Activated T-helper 17 cell treated with anti-CD3 and anti-CD28 coated beads, Interleukin-2, amount 50 U/mL, for 72 hours (primary cell): ENCODE results near the gene PRDX3. TPM values are rescaled to one million over a fixed set of nuclear protein-coding genes. Genes with fewer than 3 reads are reported as not detected.
"Not testable (repeated sequence)": the region's sequence is repeated elsewhere in the genome, so short reads cannot be mapped to it uniquely, and the experiment has no call there.

Experiments
- ATAC-seq: fragments of 150-1000 bp; cut with Tn5 transposase; replicated peaks from 2 replicates; pipeline ENCODE4 v1.10.0; 2021; ENCODE audit warnings: mild to moderate bottlenecking, moderate library complexity
- H3K27ac Mint-ChIP-seq: one replicate; pipeline ENCODE4 v1.8.0; 2022; ENCODE audit warnings: mixed read lengths
- H3K27me3 Mint-ChIP-seq: one replicate; pipeline ENCODE4 v1.8.0; 2022; ENCODE audit warnings: mixed read lengths
- H3K36me3 Mint-ChIP-seq: one replicate; pipeline ENCODE4 v1.8.0; 2022; ENCODE audit warnings: low read depth, mild to moderate bottlenecking, mixed read lengths
- H3K4me1 Mint-ChIP-seq: one replicate; pipeline ENCODE4 v1.8.0; 2022; ENCODE audit warnings: mixed read lengths
- H3K4me3 Mint-ChIP-seq: one replicate; pipeline ENCODE4 v1.8.0; 2022; ENCODE audit warnings: mild to moderate bottlenecking, mixed read lengths
- H3K9me3 Mint-ChIP-seq: one replicate; pipeline ENCODE4 v1.8.0; 2022; ENCODE audit warnings: mixed read lengths
- total RNA-seq, 2 donors: library from RNA; stranded (reverse); gene quantifications; one replicate each; pipeline ENCODE4 v1.2.3, GENCODE V29; 2022

The PRDX3 gene
- total RNA-seq, 2 donors from 2014 or later: 141 to 239 TPM

- H3K27me3 Mint-ChIP-seq: no peaks in the 10 kb centered on the region
- H3K36me3 Mint-ChIP-seq: peaks cover 75% of the 10 kb centered on the region
- ATAC-seq: no peak
- peak overlapping the region; percentile 45 for H3K27ac Mint-ChIP-seq
- peaks cover 24% of the 10 kb centered on the region for H3K4me1 Mint-ChIP-seq
- H3K4me3 Mint-ChIP-seq: peak overlapping the region; percentile 21
- H3K9me3 Mint-ChIP-seq: no peaks in the 10 kb centered on the region
Observed at GRCh38 chr10:119162452-119163092, 16.0 kb downstream of the PRDX3 start.

DNA sequence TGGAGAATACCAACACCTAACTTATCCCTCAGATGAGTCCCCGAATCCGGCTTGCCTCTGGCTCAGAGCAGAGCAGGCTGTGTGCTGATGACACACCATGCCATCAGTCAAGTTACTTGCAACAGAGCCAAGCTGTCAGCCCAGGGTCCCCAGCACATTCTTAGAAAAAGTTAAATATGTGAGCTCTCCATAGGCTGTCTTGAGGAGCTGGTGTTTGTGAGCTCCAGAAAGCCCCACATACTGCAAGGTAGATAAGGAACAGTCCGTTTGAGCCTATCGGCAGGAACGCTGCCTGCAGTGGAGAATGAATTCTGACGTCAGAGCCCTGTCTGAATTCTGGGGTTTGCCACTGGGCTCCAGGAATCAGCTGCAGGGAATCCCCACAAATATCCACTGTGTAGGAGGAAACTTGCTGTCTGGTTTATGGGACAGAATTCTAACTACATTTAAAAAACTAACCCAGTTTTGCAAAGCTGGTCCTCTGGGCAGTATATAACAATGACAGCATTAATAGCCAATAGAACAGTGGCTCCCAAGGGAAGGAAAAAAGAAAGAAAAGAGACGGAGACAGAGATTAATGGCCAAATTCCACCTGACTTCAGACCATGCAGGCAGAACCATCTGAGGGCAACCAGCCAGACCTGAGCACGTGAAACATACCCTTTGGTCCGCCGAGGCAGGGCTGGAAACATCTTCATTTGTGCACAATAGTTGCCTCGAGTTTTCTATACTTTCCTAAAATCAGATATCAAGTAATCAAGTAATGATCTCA, 16.7 kb downstream of the PRDX3 start:
- no peaks in the 10 kb centered on the region for H3K9me3 Mint-ChIP-seq
- H3K4me3 Mint-ChIP-seq: peak overlapping the region; percentile 21
- ATAC-seq: no peak
- H3K36me3 Mint-ChIP-seq: peaks cover 75% of the 10 kb centered on the region
- peak overlapping the region; percentile 45 for H3K27ac Mint-ChIP-seq
- no peaks in the 10 kb centered on the region for H3K27me3 Mint-ChIP-seq
- H3K4me1 Mint-ChIP-seq: peaks cover 19% of the 10 kb centered on the region

- H3K4me3 Mint-ChIP-seq: no peak overlapping the region
- H3K4me1 Mint-ChIP-seq: peaks cover 11% of the 10 kb centered on the region
- H3K27me3 Mint-ChIP-seq: no peaks in the 10 kb centered on the region
- ATAC-seq: no peak
- no peak overlapping the region for H3K27ac Mint-ChIP-seq
- peaks cover 97% of the 10 kb centered on the region for H3K36me3 Mint-ChIP-seq
- H3K9me3 Mint-ChIP-seq: no peaks in the 10 kb centered on the region
Observed at GRCh38 chr10:119159332-119159731, 19.3 kb downstream of the PRDX3 start.

DNA sequence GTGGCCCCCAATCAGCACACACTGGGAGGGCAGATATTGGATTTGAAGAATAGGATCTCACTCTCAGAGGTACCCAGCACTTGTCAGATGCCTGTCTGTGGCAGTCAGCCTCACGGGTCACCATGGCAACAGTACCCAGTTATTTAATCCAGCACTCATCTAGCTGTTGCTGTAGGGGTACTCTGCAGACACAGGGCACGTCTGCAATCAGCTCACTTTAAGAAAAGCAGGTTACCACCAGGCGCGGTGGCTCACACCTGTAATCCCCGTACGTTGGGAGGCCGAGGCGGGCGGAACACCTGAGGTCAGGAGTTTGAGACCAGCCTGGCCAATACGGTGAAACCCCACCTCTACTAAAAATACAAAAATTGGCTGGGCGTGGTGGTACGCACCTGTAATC, 25.0 kb downstream of the PRDX3 start:
- Mint-ChIP-seq H3K27ac (no peak overlapping the region), H3K27me3 (no peaks in the 10 kb centered on the region), H3K9me3 (no peaks in the 10 kb centered on the region), H3K36me3 (peaks cover 99% of the 10 kb centered on the region), H3K4me1 (no peaks in the 10 kb centered on the region), H3K4me3 (no peak overlapping the region)
- no peak for ATAC-seq

GRCh38 chr10:119153041-119153440, 25.6 kb downstream of the PRDX3 start:
- Mint-ChIP-seq H3K27ac (no peak overlapping the region), H3K4me1 (no peaks in the 10 kb centered on the region), H3K36me3 (peaks cover 98% of the 10 kb centered on the region), H3K9me3 (no peaks in the 10 kb centered on the region), H3K4me3 (no peak overlapping the region), H3K27me3 (no peaks in the 10 kb centered on the region)
- ATAC-seq: no peak

- not testable (repeated sequence) for ATAC-seq, H3K4me3 Mint-ChIP-seq, H3K4me1 Mint-ChIP-seq, H3K27ac Mint-ChIP-seq, H3K9me3 Mint-ChIP-seq, H3K27me3 Mint-ChIP-seq
- peaks cover 98% of the 10 kb centered on the region for H3K36me3 Mint-ChIP-seq
Observed at GRCh38 chr10:119151601-119152000, 27.0 kb downstream of the PRDX3 start.

GRCh38 chr10:119149729-119150128, 28.9 kb downstream of the PRDX3 start:
- peaks cover 88% of the 10 kb centered on the region for H3K36me3 Mint-ChIP-seq
- H3K27ac Mint-ChIP-seq: no peak overlapping the region
- ATAC-seq: no peak
- no peaks in the 10 kb centered on the region for H3K9me3 Mint-ChIP-seq
- H3K4me1 Mint-ChIP-seq: no peaks in the 10 kb centered on the region
- H3K27me3 Mint-ChIP-seq: no peaks in the 10 kb centered on the region
- H3K4me3 Mint-ChIP-seq: no peak overlapping the region

GRCh38 chr10:119149157-119149556, 29.5 kb downstream of the PRDX3 start:
- no peak overlapping the region for H3K27ac Mint-ChIP-seq
- no peaks in the 10 kb centered on the region for H3K4me1 Mint-ChIP-seq
- no peaks in the 10 kb centered on the region for H3K27me3 Mint-ChIP-seq
- ATAC-seq: no peak
- H3K36me3 Mint-ChIP-seq: peaks cover 83% of the 10 kb centered on the region
- no peak overlapping the region for H3K4me3 Mint-ChIP-seq
- no peaks in the 10 kb centered on the region for H3K9me3 Mint-ChIP-seq

DNA sequence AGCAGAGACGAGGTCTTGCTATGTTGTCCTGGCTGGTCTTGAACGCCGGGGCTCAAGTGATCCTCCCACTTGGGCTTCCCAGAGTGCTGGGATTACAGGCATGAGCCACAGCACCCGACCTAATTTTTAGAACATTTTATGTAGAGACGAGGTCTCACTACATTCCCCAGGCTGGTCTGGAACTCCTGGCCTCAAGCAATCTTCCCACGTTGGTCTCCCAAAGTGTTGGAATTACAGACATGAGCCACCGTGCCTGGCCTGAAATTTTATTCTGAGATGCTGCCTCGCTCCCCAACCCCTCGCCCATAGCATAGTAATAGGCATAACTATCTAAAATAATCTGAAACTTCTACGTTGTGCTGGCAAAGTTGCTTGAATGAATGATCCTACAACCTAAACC, 35.0 kb downstream of the PRDX3 start:
- peaks cover 6% of the 10 kb centered on the region for H3K4me1 Mint-ChIP-seq
- no peaks in the 10 kb centered on the region for H3K9me3 Mint-ChIP-seq
- H3K36me3 Mint-ChIP-seq: peaks cover 71% of the 10 kb centered on the region
- H3K27ac Mint-ChIP-seq: no peak overlapping the region
- ATAC-seq: no peak
- H3K27me3 Mint-ChIP-seq: no peaks in the 10 kb centered on the region
- H3K4me3 Mint-ChIP-seq: no peak overlapping the region

DNA sequence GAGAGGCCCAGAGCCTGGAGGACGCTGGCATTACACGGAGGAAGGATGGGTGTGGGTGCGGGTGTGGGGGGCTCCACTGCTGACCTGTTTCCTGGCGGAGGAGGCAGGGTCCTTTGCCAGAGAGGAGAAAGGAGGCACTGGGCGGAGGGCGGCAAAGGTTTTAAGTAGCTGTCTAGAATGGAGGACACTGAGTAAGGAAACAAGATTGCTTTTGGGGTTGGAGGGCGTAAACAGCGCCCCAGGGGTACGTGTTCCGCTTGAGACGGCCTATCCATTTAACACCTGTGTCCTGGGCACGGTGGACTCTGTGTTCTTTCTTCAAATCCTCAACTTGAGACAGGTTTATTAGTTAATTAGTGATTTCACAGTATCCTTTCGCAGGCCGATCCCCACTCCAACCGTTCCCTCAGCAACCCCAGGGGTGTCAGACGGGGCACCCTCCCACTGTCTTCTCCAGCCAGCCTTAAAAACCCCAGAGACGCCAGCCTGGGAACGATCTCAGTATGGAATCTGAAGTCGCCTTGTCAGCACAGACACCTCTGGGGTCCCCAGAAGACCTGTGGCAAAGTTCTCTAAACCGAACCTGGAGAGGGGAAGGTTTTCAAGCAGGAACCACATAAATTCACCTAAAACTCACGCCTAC, 37.9 kb downstream of the PRDX3 start:
- Mint-ChIP-seq H3K9me3 (no peaks in the 10 kb centered on the region), H3K36me3 (peaks cover 50% of the 10 kb centered on the region), H3K27ac (no peak overlapping the region), H3K27me3 (no peaks in the 10 kb centered on the region), H3K4me3 (no peak overlapping the region), H3K4me1 (peaks cover 6% of the 10 kb centered on the region)
- ATAC-seq: no peak

- peak; percentile 62 for ATAC-seq
- H3K4me3 Mint-ChIP-seq: no peak overlapping the region
- no peaks in the 10 kb centered on the region for H3K9me3 Mint-ChIP-seq
- no peaks in the 10 kb centered on the region for H3K27me3 Mint-ChIP-seq
- peaks cover 56% of the 10 kb centered on the region for H3K36me3 Mint-ChIP-seq
- peak overlapping the region; percentile 22 for H3K27ac Mint-ChIP-seq
- peaks cover 11% of the 10 kb centered on the region for H3K4me1 Mint-ChIP-seq
Observed at GRCh38 chr10:119139464-119140067, 39.0 kb downstream of the PRDX3 start.

DNA sequence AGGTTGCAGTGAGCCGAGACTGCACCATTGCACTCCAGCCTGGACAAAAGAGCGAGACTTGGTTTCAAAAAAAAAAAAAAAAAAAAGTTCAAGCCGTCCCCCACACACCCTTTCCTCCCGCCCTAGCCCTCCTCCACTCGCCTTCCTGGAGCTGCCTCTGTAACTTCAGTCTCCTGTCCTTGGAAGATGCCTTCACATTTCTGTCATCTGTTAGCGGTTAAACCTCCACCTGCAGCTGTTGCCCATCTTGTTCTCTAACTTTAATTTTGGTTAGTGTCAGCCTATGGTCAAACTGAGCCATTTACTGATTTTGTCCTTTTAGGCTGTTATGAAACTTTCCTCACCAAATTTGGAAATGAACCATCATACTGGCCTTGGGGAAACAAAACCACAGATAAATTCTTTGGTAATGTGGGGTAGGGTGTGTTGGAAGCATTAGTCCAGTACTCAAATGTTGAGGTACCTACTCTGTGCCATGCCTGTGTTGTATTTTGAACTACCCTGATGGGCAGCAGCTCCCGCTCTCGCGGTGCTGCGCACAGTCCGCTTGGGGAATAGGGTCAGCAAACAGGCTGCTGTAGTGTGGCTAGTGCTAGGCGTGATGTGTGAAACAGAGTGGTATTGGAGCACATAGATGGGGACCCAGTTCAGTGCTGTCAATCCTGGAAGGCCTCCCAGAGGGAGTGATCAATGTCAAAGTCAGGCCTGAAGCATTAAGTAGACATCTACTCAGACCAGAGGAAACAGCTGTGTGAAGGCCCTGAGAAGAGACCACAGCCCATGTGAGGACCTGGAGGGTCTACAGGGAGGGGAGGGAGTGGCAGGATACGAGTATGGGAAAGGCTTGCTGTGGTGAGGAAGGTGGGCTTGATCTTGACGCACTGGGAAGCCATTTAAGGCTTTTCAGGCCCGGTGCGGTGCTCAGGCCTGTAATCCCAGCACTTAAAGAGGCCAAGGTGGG, 40.0 kb downstream of the PRDX3 start:
- Mint-ChIP-seq H3K9me3 (no peaks in the 10 kb centered on the region), H3K27ac (peak overlapping the region; percentile 46), H3K36me3 (peaks cover 60% of the 10 kb centered on the region), H3K27me3 (no peaks in the 10 kb centered on the region), H3K4me1 (peaks cover 16% of the 10 kb centered on the region), H3K4me3 (no peak overlapping the region)
- no peak for ATAC-seq

DNA sequence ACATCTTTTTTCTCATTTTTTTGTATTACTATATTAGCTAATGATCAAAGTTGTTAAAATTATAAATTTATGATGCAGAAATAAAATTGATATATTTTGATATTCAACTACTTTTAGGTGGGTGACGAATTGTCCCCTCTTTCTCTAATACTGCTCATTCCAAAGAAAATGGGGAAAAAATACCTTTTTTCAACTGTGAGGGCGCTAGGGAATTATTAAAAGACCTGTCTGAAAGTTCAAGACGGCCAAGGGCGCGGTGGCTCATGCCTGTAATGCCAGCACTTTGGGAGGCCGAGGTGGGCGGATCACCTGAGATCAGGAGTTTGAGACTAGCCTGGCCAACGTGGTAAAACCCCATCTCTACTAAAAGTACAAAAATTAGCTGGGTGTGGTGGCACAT, 40.7 kb downstream of the PRDX3 start:
- not testable (repeated sequence) for H3K27me3 Mint-ChIP-seq, H3K9me3 Mint-ChIP-seq, ATAC-seq, H3K27ac Mint-ChIP-seq, H3K4me3 Mint-ChIP-seq
- Mint-ChIP-seq H3K4me1 (peaks cover 23% of the 10 kb centered on the region), H3K36me3 (peaks cover 54% of the 10 kb centered on the region)

DNA sequence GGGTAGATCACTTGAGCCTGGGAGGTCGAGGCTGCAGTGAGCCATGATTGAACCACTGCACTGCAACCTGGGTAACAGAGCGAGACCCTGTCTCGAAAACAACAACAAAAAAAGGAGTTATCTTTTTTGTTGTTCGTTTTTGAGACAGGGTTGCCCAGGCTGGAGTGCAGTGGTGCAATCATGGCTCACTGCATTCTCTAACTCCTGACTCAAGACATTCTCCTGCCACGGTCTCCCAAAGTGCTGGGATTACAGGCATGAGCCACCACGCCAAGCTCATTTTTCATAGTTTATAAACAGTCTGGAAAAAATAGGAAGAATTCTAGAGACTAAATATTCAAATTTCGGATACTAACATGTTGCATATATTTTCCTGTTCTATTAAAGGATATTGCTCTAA, 42.5 kb downstream of the PRDX3 start:
- peaks cover 62% of the 10 kb centered on the region for H3K36me3 Mint-ChIP-seq
- H3K27me3 Mint-ChIP-seq: no peaks in the 10 kb centered on the region
- peak overlapping the region; percentile 29 for H3K4me3 Mint-ChIP-seq
- H3K27ac Mint-ChIP-seq: no peak overlapping the region
- H3K4me1 Mint-ChIP-seq: peaks cover 38% of the 10 kb centered on the region
- no peaks in the 10 kb centered on the region for H3K9me3 Mint-ChIP-seq
- no peak for ATAC-seq
